Fibroblast of skin of scalp (primary cell): ENCODE measurements around the gene ARSI.
"Not testable (repeated sequence)": the region's sequence is repeated elsewhere in the genome, so short reads cannot be mapped to it uniquely, and the experiment has no call there.

Experiments
- DNase-seq: peaks from one replicate; pipeline ENCODE4 v3.0.0-alpha.2; 2013

The ARSI gene

DNA sequence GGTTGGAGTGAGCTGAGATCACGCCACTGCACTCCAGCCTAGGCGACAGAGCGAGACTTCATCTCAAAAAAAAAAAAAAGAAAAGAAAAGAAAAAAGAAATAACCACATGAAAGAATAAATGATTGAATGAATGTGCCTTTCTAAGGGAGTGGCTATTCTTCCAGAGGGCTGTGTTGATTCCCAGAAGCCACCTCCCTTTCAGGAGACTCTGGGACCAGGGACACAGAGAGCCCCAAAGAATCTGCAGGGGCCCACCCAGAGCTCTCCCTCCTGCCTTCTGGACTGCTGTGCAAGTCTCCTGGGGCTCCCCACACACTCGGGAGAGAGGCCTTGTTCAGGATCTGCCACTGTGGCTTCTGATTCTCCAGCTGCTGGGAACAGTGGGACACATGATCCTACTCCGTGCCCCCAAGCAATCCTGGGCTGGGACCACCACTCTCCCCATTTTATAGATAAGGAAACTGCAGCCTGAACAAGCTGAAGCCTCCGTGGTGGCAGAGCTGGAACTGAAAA lies 36.8 kb downstream of the ARSI start:
- no peak for DNase-seq

DNA sequence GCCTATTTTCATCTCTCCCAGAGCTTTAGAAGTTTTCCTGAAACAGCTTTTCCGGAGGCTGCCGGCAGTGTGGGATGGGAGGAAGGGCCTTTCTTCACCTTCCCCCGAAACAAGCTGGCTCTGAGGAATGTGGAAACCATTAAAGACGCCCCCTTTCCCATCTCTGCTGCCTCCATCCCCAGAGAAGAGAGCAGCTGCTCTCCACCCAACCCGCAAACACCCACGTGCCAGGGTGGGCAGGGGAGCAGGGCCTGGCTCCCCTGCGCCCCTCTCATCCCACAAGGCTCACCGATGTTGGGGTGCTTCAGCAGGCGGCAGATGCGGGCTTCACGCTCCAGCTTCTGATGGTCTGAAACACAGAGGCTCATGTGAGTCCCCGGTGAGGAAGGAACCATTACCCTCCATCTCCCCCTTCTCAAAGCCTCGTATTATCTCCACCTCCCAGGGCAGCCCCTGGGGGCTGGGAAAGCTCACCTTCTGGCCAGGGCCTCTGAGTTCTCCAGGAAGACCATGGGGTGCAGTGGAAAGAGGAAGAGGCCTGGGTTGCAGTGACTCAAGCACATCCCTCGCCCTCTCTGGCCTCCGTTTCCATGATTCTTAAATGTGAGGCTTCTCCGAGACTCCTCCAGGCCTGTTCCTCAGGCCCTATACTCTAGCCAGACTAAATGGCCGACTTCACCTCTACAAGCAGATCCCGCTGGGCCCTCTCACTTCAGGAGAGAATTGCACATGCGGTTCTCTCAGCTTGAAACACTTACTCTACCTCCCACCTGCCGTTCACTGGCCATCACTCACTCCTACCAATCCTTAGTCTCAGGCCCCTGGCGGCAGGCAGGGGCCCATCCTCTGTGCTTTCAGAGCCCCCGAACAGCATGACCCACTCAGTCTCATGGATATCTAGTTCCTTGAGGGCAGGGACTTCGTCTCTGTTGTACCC lies 37.8 kb downstream of the ARSI start:
- no peak for DNase-seq

DNA sequence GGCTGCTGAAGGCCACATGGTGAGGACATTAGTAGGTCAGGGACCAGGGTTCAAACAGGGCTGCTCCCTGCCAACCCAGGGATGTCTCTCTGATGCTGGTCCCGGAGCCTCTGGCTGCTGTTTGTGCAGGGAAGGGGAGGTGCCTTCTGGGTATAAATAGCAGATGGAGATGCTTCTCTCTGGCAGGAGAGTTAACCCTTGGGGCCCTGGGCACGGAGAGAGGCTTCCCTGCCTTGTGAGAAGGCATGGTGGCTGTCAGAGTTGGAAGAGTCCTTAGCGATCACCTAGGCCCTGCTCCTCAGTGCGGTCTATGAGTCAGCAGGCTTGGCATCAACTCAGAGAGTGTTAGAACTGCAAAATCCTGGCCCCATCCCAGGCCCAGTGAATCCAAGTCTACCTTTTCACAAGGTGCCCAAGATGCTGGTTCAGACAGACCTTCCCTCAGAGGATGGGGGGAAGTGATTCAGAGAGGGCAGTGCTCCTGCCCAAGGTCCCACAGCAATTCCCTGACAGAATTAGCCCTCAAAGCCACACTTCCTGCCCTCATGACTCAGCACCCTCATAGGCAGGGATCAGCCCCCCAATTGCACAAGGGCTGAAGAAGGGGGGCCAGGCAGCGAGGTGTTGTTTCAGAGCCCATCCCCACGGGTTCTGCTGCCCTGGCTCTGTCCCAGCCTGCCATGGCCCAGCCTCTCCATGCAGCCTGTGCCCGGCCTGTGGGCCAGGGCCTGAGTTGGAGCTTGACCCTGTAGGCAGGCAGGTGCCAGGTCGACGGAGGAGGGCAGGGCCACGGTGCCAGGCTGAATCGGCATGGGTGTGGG lies 38.7 kb downstream of the ARSI start:
- peak; percentile 82 for DNase-seq

DNA sequence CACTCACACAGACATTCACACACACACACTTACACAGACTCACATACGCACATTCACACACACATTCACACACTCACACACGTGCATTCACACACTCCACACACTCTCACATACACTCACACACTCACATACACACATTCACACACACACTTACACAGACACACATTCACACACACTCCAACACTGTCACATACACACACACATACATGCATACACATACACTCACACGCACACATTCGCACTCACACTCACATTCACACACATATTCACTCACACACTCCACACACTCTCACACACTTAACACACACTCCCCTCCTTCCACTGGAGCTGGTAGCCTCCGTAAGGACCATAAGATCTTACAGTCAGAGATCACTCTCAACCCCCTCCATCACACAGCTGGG lies 39.3 kb downstream of the ARSI start:
- DNase-seq = no peak

DNA sequence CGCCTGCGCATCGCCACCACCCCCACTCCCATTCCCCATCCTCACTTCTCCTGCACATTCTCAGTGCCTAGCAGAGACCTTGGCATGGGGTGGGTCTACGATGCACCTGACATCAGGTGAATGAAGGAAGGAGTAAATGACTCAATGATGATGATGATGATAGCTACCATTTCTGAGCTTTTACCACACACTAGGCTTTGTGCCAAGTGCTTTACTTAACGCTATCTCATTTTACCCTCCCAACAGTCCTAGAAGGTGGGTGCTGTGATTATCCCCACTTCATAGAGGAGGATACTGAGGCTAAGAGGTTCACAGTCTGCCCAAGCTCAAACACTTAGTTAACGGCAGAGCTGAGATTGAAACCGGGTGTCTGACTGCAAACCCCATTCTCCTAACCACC lies 40.2 kb downstream of the ARSI start:
- DNase-seq = no peak

DNA sequence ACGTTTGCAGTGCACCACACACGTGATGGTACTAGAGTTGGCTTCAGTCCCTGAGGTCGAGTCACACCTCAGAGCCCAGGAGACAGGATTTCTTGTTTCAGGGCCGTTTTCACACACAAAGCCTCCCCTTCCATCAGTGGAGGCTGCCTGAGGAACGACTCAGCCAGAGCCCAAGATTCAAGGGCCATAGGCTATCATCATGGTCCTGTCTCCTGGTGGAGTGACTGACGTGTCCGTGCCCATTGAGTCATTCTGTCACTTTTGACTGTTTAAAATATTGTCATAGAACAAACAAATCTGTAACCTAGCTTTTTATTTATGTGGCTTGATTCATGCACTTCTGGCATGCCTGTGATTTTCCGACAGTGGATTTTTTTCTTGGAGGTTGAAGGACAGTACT lies 41.5 kb downstream of the ARSI start:
- DNase-seq = peak; percentile 52

DNA sequence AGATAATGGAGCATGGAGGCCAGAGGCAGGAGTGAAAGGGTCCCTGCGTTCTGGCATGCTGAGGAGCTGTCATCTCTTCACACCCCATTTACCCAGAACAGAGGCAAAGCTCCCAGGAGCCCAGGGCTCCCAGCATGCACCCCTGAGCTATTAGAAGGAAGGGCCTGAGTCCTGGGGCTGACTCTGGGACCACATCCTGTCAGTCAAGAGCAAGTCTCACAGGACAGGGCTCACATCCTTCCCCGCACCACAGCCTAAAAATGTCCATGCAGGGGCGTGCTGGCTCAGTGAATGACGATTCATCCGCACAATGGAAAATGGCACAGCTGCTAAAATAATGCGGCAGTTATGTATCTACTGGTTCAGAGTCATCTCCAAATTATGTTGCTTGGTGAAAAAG lies 44.6 kb downstream of the ARSI start:
- peak; percentile 52 for DNase-seq

DNA sequence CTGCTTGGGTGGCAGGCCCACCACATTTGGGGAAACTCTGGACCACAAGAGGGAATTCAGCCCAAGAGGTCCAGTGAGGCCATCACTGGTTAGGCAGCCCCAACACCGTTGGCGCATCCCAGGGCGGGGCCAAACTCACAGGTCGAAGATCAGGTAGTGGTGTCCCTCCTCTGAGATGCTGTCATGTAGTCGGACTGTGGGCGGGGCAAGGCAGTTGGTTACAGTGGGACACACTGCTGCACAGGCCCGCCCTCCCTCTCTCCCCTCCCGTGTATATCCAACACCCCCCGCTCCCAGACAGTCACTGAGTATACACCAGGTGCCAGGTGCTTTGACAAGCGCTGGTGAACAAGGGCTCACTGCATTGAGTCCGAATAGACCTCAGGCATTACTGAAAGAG lies 45.3 kb downstream of the ARSI start:
- DNase-seq = no peak

DNA sequence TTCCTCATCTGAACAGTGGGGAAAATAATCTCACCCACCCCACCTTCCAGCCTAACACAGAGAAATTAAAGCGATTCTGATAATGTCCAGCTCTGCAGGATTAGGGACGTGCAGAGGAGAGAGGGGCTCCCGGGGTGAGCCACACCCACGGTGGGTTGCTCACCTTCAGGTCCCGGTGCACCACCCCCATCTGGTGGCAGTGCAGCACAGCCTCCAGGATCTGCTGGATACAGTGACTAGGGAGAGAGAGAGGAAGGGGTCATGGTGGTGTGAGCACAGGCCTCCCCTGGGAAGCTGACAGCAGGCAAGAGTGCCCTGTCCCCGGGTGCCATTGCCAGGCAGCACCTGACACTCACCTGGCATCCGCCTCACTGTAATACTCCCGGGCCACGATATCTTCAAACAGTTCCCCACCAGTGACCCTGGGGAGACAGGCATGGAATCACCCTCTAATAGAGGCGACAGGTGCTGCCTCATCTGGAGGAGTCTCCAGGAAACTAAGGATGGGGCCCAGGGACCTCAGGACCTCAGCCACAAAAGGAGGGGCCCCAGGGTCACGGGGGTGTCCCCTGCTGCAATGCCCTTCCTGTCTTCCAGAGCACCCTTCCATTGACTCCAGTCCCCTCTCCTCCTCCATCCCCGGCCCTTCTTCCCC lies 46.2 kb downstream of the ARSI start:
- DNase-seq = no peak

DNA sequence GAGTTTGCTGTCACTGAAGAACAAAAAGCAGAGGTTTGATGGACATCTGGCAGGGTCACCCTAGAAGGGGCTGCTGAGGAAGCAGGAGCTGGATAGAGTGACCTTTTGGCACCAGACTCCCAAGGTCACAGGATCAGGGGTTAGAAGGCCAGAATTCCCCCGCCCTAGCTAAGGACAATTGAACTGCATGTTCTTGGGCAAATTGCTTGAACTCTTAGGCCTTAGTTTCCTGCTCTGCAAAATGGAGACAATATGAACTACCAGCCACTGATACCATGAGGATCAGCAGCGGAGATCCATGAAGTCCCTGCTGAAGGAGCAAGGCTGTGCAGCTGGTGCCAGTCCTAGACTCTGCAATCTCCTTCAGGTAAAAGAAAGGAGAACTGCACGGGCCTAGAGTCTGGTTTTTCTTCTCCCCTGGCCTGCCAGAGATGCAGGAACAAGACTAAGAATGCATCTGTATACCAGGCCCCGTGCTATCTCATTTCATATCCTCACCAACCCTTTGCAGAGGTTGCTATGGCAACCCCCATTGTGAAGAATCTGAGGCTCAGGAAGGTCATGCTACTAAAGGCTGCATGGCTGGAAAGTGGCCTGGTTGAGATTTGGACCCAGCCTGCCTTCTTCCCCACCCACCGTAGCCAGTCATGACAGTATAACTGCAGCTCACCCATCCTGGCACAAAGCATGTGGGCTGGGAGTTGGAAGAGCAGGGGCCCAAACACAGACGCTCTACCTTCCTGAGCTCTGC lies 46.9 kb downstream of the ARSI start:
- DNase-seq = no peak

DNA sequence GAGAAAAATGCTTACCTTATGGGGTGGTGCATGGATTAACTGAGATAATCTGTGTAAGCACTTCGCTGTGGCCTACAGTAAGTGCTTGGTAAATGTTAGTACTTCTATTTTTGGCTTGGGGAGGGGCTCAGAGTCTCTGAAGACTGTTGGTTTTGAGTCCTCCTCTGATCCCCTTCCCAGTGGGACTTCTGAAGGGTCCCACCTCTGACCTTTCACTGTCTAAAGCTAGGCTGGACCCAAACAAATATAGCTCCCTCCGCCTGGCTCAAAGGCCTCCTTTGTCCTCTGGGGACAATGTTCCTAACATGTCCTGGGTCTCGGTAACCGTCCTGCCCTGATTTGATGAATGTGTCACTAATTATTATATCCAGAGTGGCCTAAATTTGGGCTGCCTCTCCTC lies 47.9 kb downstream of the ARSI start:
- no peak for DNase-seq

DNA sequence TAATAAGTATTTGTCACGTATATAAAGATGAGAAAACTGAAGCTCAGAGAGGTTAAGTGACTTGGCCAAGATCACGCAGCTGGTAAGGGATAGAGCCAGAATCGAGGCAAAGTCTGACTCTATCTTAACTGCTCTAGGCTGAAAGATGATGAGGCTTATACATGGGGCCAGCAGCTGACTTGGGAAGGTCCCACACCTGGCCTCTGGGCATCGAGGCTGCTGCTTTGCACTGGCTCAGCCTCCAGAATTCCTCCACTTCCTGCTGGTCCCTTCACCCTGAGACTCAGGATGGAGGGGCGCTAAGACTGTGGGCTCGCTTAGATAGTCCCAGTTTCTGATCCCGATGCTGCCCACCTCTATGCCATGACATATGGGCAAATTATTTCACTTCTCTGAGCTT lies 48.3 kb downstream of the ARSI start:
- DNase-seq = no peak

DNA sequence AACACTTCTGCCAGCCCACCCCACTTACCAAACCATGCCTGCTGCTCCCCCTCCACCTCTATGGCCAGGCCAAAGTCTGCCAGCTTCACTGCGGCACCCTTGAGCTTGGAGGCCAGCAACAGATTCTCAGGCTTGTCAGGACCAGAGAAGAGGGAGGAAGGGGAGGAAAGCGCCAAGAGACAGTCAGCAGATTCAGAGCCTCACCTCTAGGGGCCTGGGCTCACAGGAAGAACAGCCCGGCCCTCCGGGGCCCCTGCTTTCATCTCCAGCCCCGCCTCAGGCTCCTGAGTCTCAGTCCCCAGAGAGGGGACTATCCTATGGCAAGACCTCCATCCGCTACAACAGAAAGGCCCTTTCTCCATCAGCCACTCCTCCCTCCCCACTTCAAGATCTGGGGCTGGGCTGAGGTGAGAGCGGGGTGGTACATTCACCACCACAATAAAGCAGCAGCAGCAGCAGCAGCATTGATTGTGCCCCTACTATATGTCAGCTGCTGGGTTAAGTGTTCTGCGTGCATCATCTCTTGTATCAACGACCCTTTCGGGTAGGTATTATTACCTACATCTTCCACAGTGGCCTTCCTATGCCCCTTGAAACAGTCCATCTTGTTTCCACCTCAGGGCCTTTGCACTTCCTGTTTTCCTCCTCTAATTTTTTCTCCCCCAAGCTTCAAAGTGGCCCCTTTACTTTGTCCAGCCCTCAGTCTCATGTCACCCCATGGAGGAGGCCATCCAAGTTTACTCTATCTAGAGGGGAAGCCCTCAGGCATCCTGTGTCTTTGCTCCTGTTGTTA lies 49.1 kb downstream of the ARSI start:
- no peak for DNase-seq

DNA sequence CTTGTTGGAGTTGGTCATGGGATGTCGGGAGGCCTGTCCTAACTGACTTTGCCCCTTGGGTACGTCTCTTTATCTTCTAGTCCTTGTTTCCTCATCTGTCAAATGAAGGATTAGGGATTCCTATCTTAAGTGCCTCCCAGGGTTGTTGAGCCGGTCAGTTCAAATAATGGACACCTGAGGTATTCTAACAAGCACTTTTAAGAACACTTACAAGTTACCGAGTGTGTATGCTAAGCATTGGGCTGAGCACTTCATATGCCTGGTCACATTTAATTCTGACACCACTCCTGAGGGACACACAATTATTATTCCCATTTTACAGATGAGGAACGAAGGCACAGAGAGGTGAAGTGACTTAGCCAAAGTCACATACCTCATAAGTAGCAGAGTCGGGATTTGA lies 50.2 kb downstream of the ARSI start:
- DNase-seq = no peak

DNA sequence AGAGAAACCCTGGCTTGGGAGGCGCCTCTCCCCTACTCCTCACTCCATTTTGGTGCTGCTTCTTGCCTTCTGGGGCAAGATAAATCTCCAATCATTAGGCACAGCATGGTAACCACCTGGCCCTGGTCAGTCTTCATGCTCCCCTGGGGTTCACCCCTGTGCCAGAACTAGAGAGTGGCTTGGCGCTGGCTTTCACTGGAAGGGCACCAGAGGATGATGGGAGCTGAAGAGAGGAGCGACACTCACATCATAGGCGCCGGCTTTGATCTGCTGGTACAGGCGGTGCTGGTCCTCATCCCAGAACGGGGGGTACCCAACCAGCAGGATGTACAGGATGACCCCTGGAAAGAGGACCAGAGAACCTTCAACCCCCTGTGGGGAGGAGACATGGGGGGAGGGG lies 51.2 kb downstream of the ARSI start:
- no peak for DNase-seq

DNA sequence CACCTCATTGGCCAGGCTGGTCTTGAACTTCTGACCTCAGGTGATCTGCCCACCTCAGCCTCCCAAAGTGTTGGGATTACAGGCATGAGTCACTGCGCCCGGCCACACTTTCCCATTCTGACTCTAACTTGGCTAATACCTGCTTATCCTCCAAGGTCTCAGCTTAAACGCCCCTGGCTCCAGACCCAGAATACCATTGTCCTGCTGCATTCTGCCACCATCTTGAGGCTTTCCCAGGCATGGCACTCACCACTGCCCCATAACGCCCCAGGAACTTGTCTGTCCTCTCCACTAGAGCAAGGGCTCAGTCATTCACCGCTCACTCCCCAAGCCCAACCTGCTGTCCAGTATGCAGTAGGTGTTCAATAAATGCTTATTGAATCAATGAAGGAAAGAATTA lies 53.0 kb downstream of the ARSI start:
- no peak for DNase-seq

DNA sequence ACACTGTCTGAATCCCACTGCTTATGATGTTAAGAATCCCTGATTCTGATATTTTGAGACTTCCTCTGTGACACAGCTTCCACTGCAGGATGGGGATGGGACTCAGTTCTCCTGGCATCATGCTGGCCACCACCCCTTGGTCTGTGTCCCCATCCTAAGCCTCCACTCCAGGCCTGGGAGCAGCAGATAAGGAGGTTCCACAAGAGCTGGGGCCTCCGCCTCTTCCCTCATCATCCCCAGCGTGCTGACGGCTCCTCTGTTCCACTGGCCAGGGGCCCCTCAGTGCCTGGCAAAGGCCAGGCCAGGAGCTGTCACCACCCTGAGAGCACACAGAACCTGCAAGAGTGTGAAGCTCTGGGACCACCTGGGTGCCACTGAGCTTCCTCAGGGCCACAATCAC lies 53.8 kb downstream of the ARSI start:
- DNase-seq = no peak

DNA sequence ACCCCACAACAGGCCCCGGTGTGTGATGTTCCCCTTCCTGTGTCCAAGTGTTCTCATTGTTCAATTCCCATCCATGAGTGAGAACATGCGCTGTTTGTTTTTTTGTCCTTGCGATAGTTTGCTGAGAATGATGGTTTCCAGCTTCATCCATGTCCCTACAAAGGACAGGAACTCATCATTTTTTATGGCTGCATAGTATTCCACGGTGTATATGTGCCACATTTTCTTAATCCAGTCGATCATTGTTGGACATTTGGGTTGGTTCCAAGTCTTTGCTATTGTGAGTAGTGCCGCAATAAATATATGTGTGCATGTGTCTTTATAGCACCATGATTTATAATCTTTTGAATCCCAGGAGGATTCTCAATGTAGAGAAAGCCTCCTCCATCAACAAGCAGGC lies 54.2 kb downstream of the ARSI start:
- DNase-seq = not testable (repeated sequence)

DNA sequence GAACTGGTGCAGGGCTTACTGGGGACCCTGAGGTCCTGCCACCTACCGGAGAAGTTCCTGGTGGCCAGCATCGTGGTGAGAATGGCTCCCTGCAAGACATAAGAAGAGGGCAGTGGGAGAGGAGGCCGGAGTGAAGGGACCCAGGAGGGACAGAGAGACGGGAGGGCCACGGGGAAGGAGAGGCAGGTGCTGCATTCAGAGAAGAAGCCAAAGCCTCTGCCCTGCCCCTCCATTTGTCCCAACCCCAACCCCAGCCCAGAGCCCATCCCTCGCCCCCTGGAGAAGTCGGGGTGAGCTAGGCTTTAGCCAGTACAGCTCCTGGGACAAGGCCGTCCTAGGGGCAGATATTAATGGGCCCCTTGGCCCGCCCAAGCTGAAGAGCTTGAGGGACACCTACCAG lies 55.0 kb downstream of the ARSI start:
- no peak for DNase-seq

DNA sequence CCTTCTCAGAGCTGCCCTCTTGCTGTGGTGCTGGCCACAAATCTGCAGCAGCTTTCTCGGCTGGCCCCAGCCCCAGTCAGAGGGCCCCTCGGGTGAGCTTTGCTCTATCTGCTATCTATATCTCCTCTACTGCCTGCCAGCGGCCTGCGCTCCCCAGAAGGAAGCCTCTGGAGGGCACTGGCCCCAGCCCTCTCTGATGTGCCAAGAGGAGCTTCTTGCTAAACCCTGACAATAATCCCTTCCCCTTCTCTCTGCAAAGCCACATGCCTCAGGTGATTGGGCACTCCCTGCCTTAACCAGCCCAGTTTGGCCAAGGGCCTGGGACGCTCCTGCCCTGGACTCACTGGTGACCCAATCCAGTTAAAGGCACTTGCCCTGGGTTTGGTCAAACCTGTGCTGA lies 55.9 kb downstream of the ARSI start:
- DNase-seq = no peak

DNA sequence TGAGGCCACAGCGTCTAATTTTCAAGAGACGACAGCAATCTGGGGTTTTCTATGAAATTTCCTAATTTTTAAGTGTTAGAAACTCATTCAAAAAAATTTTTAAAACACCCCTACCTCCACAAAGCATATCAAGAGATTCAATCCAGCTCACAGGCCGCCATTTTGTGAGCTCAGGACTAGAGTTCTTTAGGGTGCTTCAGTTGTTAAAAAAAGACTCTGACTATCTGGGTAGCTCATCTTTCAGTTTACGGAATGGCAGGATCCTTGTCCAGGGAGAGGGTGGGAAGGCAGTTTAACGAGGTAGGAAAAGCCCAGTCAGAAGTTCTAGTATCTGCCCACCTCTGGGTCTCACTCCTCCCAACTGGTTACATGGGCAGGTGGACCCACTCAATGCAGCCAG lies 56.3 kb downstream of the ARSI start:
- no peak for DNase-seq
